ENCODE data around the gene HORMAD2. TPM values are rescaled to one million over a fixed set of nuclear protein-coding genes. Genes with fewer than 3 reads are reported as not detected.

The HORMAD2 gene
- total and polyA plus RNA-seq, 9 of the 15 experiments (the other 6 are each of a cell fraction or from before 2014, with no cell fraction given), result not detected

- TF ChIP-seq, protein P1, sequence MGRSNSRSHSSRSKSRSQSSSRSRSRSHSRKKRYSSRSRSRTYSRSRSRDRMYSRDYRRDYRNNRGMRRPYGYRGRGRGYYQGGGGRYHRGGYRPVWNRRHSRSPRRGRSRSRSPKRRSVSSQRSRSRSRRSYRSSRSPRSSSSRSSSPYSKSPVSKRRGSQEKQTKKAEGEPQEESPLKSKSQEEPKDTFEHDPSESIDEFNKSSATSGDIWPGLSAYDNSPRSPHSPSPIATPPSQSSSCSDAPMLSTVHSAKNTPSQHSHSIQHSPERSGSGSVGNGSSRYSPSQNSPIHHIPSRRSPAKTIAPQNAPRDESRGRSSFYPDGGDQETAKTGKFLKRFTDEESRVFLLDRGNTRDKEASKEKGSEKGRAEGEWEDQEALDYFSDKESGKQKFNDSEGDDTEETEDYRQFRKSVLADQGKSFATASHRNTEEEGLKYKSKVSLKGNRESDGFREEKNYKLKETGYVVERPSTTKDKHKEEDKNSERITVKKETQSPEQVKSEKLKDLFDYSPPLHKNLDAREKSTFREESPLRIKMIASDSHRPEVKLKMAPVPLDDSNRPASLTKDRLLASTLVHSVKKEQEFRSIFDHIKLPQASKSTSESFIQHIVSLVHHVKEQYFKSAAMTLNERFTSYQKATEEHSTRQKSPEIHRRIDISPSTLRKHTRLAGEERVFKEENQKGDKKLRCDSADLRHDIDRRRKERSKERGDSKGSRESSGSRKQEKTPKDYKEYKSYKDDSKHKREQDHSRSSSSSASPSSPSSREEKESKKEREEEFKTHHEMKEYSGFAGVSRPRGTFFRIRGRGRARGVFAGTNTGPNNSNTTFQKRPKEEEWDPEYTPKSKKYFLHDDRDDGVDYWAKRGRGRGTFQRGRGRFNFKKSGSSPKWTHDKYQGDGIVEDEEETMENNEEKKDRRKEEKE (IDR thresholded peaks at IDR 0.05; ENCODE audit: borderline replicate concordance in 1 of 2, control insufficient read depth in 1 of 2, low read depth in 2 of 2, low read length in 1 of 2), result no peak
- TF ChIP-seq, protein P2, sequence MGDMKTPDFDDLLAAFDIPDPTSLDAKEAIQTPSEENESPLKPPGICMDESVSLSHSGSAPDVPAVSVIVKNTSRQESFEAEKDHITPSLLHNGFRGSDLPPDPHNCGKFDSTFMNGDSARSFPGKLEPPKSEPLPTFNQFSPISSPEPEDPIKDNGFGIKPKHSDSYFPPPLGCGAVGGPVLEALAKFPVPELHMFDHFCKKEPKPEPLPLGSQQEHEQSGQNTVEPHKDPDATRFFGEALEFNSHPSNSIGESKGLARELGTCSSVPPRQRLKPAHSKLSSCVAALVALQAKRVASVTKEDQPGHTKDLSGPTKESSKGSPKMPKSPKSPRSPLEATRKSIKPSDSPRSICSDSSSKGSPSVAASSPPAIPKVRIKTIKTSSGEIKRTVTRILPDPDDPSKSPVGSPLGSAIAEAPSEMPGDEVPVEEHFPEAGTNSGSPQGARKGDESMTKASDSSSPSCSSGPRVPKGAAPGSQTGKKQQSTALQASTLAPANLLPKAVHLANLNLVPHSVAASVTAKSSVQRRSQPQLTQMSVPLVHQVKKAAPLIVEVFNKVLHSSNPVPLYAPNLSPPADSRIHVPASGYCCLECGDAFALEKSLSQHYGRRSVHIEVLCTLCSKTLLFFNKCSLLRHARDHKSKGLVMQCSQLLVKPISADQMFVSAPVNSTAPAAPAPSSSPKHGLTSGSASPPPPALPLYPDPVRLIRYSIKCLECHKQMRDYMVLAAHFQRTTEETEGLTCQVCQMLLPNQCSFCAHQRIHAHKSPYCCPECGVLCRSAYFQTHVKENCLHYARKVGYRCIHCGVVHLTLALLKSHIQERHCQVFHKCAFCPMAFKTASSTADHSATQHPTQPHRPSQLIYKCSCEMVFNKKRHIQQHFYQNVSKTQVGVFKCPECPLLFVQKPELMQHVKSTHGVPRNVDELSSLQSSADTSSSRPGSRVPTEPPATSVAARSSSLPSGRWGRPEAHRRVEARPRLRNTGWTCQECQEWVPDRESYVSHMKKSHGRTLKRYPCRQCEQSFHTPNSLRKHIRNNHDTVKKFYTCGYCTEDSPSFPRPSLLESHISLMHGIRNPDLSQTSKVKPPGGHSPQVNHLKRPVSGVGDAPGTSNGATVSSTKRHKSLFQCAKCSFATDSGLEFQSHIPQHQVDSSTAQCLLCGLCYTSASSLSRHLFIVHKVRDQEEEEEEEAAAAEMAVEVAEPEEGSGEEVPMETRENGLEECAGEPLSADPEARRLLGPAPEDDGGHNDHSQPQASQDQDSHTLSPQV (IDR thresholded peaks at IDR 0.05), result no peak
- TF ChIP-seq ZBTB5 (IDR thresholded peaks at IDR 0.05) (no peak), FOXK1 (CRISPR knock-in tag; IDR thresholded peaks at IDR 0.05; ENCODE audit: borderline replicate concordance) (no peak), MIER1 (IDR thresholded peaks at IDR 0.05; ENCODE audit: low read depth) (no peak), TEAD4 (IDR thresholded peaks at IDR 0.05; ENCODE audit: low read length) (peak; percentile 87), TEAD4 (CRISPR knock-in tag; IDR thresholded peaks at IDR 0.05; ENCODE audit: borderline replicate concordance) (0 out of 2 replicates have a peak, but pooled peaks have one; percentile 51), RAD21 (CRISPR knock-in tag; conservative IDR thresholded peaks at IDR 0.05 in 1 of 2, IDR thresholded peaks at IDR 0.05 in 1 of 2) (no peak), ZNF609 (CRISPR knock-in tag; IDR thresholded peaks at IDR 0.05; ENCODE audit: borderline replicate concordance) (no peak), ZNF655 (CRISPR knock-in tag; IDR thresholded peaks at IDR 0.05) (no peak)
These were observed 138.9 kb downstream of the HORMAD2 start (continued) for GRCh38 chr22:30219049-30219654.
